Adrenal gland (tissue), 5 donors: ENCODE data around the gene AMY1B.
"Not testable (repeated sequence)": the region's sequence is repeated elsewhere in the genome, so short reads cannot be mapped to it uniquely, and the experiment has no call there.

ENCODE experiments used
- CTCF ChIP-seq, 6 experiments: fragments of 450-650 bp in 4 of 6; fragments of 200-600 bp in 2 of 6; sonication (generic) in 1 of 6; IDR thresholded peaks; 1 replicate in 5 of 6; 2 replicates in 1 of 6; pipeline versions ENCODE4 v1.5.1 to v1.8.0; 2016 to 2021; ENCODE audit warnings: antibody characterized with exemption in 6 of 6, mild to moderate bottlenecking in 2 of 6, moderate library complexity in 1 of 6
- POLR2A ChIP-seq, 2 donors: fragments of 450-650 bp; IDR thresholded peaks; one replicate each; pipeline ENCODE4 v1.6.1; 2017; ENCODE audit warnings: antibody characterized with exemption in 2 of 2, mild to moderate bottlenecking in 2 of 2, moderate library complexity in 1 of 2
- donor health status: DM: no; HTN: no; CAD: no.

GRCh38 chr1:103738031-103738430 is 42.0 kb upstream of the AMY1B start:
- TF ChIP-seq POLR2A, CTCF (IDR thresholded peaks at IDR 0.05): not testable (repeated sequence)
